Measurements from ENCODE around the gene GPC5. TPM values are rescaled to one million over a fixed set of nuclear protein-coding genes. Genes with fewer than 3 reads are reported as not detected.
"Not testable (repeated sequence)": the region's sequence is repeated elsewhere in the genome, so short reads cannot be mapped to it uniquely, and the experiment has no call there.

The GPC5 gene
- total RNA-seq, 1 experiment from 2014 or later: 0.26 TPM

DNA sequence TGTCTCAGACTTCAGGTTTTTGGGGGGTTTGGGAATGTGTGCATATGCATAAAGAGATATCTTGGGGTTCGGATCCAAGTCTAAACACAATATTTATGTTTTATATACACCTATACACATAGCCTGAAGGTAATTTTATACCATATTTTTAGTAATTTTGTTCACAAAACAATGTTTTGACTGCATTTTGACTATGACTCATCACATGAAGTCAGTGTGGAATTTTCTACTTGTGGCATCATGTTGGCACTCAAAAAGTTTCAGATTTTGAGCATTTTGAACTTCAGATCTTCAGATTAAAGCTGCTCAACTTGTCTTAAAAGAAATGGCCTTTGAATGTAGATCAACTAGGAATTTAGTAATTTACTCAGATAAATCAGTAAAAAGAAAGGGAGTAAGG, 1115.3 kb downstream of the GPC5 start:
- intact Hi-C loops (cut with micrococcal nuclease; ENCODE audit: unreplicated experiment): no loop called here
- Histone ChIP-seq H3K4me3 (ENCODE audit: low read depth in 2 of 2, low read length in 2 of 2) (no peak overlapping the region), H3K9me3 (ENCODE audit: control insufficient read depth, insufficient read depth, low read depth, low read length) (no peaks in the 10 kb centered on the region), H3K36me3 (ENCODE audit: control insufficient read depth, insufficient read depth, low read length) (no peaks in the 10 kb centered on the region), H3K27me3 (ENCODE audit: control insufficient read depth, insufficient read depth, low read length) (no peaks in the 10 kb centered on the region), H3K27ac (ENCODE audit: low read length) (no peak overlapping the region), H3K4me1 (ENCODE audit: control insufficient read depth, insufficient read depth, low read length) (no peaks in the 10 kb centered on the region)
- DNase-seq (ENCODE audit: low read depth, low spot score) (no peak), ATAC-seq (no peak)
- TF ChIP-seq TCF7L2 (IDR thresholded peaks at IDR 0.05; ENCODE audit: low read depth, low read length) (no peak), SIN3A (IDR thresholded peaks at IDR 0.05; ENCODE audit: borderline replicate concordance, insufficient read depth, low read depth, low read length) (no peak)
- POLR2A ChIA-PET: no interaction called here
- CTCF ChIA-PET: no interaction called here
- in situ Hi-C loops (cut with HindIII; ENCODE audit: low pct_unique_long_range_greater_than_20kb, low sequenced_read_pairs): no loop called here
- BruUV-seq (replicated peaks): no TSS peak

DNA sequence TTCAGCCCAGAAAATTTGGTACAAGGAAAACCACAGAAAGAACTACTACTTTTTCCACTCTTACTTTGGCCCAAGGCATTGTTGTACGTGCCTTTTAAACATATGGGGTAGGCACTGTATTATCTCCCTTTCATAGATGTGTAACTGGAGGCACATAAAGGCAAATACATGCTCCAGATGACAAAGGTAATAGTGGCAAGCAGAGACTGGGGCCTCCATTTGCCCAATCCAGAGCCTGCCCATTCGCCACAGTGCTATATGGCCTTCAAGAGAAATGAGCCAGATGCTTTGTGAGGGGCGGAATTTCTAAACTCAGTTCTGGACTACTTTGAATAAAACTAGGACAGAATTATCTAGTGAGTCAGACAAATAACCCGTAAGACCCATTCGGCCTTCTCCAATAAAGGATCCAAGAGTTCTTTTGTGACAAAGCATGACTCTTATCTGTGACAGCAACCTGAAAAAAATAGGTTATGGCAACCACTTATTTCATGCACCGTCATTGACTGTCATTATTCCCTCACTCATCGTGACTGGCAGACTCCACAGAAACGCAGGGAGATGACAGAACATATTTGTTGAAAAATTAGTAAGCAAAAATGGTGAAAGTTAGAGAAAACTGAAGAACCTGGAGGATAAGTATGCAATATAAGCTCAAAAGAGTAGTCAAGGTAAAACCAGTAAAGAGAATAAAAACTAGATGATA, 1116.2 kb downstream of the GPC5 start:
- BruUV-seq (replicated peaks): no TSS peak
- TF ChIP-seq SIN3A (IDR thresholded peaks at IDR 0.05; ENCODE audit: borderline replicate concordance, insufficient read depth, low read depth, low read length) (no peak), POLR2AphosphoS5 (IDR thresholded peaks at IDR 0.05; ENCODE audit: low read depth, low read length) (no peak), TCF7L2 (IDR thresholded peaks at IDR 0.05; ENCODE audit: low read depth, low read length) (no peak)
- TF ChIP-seq, protein P1, sequence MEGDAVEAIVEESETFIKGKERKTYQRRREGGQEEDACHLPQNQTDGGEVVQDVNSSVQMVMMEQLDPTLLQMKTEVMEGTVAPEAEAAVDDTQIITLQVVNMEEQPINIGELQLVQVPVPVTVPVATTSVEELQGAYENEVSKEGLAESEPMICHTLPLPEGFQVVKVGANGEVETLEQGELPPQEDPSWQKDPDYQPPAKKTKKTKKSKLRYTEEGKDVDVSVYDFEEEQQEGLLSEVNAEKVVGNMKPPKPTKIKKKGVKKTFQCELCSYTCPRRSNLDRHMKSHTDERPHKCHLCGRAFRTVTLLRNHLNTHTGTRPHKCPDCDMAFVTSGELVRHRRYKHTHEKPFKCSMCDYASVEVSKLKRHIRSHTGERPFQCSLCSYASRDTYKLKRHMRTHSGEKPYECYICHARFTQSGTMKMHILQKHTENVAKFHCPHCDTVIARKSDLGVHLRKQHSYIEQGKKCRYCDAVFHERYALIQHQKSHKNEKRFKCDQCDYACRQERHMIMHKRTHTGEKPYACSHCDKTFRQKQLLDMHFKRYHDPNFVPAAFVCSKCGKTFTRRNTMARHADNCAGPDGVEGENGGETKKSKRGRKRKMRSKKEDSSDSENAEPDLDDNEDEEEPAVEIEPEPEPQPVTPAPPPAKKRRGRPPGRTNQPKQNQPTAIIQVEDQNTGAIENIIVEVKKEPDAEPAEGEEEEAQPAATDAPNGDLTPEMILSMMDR (IDR thresholded peaks at IDR 0.05): no peak
- TF ChIP-seq, protein P2, sequence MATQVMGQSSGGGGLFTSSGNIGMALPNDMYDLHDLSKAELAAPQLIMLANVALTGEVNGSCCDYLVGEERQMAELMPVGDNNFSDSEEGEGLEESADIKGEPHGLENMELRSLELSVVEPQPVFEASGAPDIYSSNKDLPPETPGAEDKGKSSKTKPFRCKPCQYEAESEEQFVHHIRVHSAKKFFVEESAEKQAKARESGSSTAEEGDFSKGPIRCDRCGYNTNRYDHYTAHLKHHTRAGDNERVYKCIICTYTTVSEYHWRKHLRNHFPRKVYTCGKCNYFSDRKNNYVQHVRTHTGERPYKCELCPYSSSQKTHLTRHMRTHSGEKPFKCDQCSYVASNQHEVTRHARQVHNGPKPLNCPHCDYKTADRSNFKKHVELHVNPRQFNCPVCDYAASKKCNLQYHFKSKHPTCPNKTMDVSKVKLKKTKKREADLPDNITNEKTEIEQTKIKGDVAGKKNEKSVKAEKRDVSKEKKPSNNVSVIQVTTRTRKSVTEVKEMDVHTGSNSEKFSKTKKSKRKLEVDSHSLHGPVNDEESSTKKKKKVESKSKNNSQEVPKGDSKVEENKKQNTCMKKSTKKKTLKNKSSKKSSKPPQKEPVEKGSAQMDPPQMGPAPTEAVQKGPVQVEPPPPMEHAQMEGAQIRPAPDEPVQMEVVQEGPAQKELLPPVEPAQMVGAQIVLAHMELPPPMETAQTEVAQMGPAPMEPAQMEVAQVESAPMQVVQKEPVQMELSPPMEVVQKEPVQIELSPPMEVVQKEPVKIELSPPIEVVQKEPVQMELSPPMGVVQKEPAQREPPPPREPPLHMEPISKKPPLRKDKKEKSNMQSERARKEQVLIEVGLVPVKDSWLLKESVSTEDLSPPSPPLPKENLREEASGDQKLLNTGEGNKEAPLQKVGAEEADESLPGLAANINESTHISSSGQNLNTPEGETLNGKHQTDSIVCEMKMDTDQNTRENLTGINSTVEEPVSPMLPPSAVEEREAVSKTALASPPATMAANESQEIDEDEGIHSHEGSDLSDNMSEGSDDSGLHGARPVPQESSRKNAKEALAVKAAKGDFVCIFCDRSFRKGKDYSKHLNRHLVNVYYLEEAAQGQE (IDR thresholded peaks at IDR 0.05; ENCODE audit: insufficient read depth in 1 of 2, low read depth in 2 of 2, low read length in 1 of 2): no peak
- H3K36me3 ChIP-seq (ENCODE audit: control insufficient read depth, insufficient read depth, low read length): no peaks in the 10 kb centered on the region
- in situ Hi-C loops (cut with HindIII; ENCODE audit: low pct_unique_long_range_greater_than_20kb, low sequenced_read_pairs) (no loop called here), intact Hi-C loops (cut with micrococcal nuclease; ENCODE audit: unreplicated experiment) (no loop called here)
- DNase-seq (ENCODE audit: low read depth, low spot score) (no peak), ATAC-seq (no peak)
- no peaks in the 10 kb centered on the region for H3K9me3 ChIP-seq (ENCODE audit: control insufficient read depth, insufficient read depth, low read depth, low read length)
- H3K27ac ChIP-seq (ENCODE audit: low read length): no peak overlapping the region
- no peak overlapping the region for H3K4me3 ChIP-seq (ENCODE audit: low read depth in 2 of 2, low read length in 2 of 2)
- ChIA-PET POLR2A (no interaction called here), CTCF (no interaction called here)
- no peaks in the 10 kb centered on the region for H3K4me1 ChIP-seq (ENCODE audit: control insufficient read depth, insufficient read depth, low read length)
- H3K27me3 ChIP-seq (ENCODE audit: control insufficient read depth, insufficient read depth, low read length): no peaks in the 10 kb centered on the region

DNA sequence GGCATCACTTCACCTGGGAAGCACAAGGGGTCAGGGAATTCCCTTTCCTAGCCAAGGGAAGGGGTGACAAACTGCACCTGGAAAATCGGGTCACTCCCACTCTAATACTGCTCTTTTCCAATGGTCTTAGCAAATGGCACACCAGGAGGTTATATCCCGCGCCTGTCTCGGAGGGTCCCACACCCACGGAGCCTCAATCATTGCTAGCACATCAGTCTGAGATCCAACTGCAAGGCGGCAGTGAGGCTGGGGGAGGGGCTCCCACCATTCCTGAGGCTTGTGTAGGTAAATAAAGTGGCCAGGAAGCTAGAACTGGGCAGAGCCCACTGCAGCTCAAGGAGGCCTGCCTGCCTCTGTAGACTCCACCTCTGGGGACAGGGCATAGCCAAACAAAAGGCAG, 1118.5 kb downstream of the GPC5 start:
- H3K27me3 ChIP-seq (ENCODE audit: control insufficient read depth, insufficient read depth, low read length); DNase-seq (ENCODE audit: low read depth, low spot score); BruUV-seq (replicated peaks); H3K4me1 ChIP-seq (ENCODE audit: control insufficient read depth, insufficient read depth, low read length); H3K27ac ChIP-seq (ENCODE audit: low read length); CTCF ChIA-PET; H3K36me3 ChIP-seq (ENCODE audit: control insufficient read depth, insufficient read depth, low read length); in situ Hi-C loops (cut with HindIII; ENCODE audit: low pct_unique_long_range_greater_than_20kb, low sequenced_read_pairs); H3K4me3 ChIP-seq (ENCODE audit: low read depth in 2 of 2, low read length in 2 of 2); POLR2A ChIA-PET; ATAC-seq; H3K9me3 ChIP-seq (ENCODE audit: control insufficient read depth, insufficient read depth, low read depth, low read length); intact Hi-C loops (cut with micrococcal nuclease; ENCODE audit: unreplicated experiment): not testable (repeated sequence)

DNA sequence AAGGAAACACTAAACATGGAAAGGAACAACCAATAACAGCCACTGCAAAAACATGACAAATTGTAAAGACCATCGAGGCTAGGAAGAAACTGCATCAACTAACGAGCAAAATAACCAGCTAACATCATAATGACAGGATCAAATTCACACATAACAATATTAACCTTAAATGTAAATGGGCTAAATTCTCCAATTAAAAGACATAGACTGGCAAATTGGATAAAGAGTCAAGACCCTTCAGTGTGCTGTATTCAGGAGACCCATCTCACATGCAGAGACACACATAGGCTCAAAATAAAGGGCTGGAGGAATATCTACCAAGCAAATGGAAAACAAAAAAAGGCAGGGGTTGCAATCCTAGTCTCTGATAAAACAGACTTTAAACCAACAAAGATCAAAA, 1120.2 kb downstream of the GPC5 start:
- BruUV-seq (replicated peaks); DNase-seq (ENCODE audit: low read depth, low spot score); CTCF ChIA-PET; H3K4me1 ChIP-seq (ENCODE audit: control insufficient read depth, insufficient read depth, low read length); ATAC-seq; intact Hi-C loops (cut with micrococcal nuclease; ENCODE audit: unreplicated experiment); in situ Hi-C loops (cut with HindIII; ENCODE audit: low pct_unique_long_range_greater_than_20kb, low sequenced_read_pairs); H3K4me3 ChIP-seq (ENCODE audit: low read depth in 2 of 2, low read length in 2 of 2); H3K27me3 ChIP-seq (ENCODE audit: control insufficient read depth, insufficient read depth, low read length); H3K9me3 ChIP-seq (ENCODE audit: control insufficient read depth, insufficient read depth, low read depth, low read length); H3K36me3 ChIP-seq (ENCODE audit: control insufficient read depth, insufficient read depth, low read length); H3K27ac ChIP-seq (ENCODE audit: low read length); POLR2A ChIA-PET: not testable (repeated sequence)
